Activated CD4-positive, alpha-beta T cell treated with anti-CD3 and anti-CD28 coated beads for 48 hours (primary cell): ENCODE data around the gene PLEKHG4B.
"Not testable (repeated sequence)": the region's sequence is repeated elsewhere in the genome, so short reads cannot be mapped to it uniquely, and the experiment has no call there.

Experiments used
- DNase-seq: peaks from one replicate; pipeline ENCODE4 v3.0.0-alpha.2; 2020

PLEKHG4B gene

DNA sequence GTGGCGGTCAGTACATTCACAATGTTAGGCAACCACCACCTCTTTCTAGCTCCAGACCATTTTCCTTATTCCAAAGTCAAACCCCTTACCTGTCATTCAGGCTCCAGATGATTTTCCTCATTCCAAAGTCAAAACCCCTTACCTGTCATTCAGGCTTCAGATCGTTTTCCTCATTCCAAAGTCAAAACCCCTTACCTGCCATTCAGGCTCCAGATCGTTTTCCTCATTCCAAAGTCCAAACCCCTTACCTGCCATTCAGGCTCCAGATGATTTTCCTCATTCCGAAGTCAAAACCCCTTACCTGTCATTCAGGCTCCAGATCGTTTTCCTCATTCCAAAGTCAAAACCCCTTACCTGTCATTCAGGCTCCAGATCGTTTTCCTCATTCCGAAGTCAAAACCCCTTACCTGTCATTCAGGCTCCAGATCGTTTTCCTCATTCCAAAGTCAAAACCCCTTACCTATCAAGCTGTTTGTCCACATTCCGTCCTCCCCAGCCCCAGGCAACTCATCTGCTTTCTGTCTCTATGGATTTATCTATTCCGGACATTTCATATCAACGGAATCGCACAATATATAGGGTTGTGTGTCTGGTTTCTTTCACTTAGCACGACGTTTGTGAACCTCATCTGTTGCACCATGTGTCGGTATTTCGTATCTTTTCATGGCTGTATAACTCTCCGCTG, 5.2 kb downstream of the PLEKHG4B start:
- no peak for DNase-seq

DNA sequence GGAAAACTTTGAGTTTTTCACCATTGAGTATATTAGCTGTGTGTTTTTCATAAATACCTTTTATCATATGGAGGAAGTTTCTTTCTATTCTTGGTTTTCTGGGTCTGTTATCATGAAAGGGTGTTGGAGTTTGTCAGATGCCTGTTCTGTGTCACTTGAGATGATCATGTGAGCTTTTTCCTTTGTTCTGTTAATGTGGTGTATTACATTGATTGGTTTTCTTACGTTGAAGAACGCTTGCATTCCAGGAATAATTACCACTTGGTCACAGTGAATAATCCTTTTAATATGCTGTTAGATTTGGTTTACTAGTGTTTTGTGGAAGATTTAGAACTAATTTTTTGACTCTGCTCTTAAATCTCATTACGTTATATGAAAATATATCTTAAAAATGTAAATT, 7.8 kb downstream of the PLEKHG4B start:
- no peak for DNase-seq

DNA sequence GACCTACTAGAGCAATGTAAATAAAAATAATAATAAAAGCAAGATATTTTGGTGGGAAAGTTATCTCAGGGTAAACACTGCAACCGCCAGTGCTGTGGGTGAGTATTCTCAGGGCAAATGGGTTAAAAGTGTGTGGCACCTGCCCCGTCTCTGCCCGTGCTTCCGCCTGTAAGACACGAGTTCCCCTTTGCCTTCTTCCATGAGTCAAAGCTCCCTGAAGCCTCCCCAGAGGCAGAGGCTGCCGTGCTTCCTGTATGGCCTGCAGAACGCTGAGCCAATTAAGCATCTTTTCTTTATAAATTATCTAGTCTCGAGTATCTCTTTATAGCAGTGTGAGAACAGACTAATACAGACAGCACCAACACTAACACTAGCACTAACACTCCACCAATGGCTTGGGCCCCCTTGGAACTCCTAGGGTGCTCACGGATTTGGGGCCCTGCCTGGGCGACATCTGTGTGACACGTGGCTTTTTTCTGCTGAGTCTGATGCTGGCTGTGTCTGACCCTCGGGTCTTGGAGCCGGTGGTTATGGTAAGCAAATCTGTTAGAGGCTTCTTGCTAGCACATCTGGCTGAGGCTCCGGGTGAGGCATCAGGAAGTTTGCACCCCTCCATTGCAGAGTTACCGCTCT, 10.6 kb downstream of the PLEKHG4B start:
- no peak for DNase-seq

DNA sequence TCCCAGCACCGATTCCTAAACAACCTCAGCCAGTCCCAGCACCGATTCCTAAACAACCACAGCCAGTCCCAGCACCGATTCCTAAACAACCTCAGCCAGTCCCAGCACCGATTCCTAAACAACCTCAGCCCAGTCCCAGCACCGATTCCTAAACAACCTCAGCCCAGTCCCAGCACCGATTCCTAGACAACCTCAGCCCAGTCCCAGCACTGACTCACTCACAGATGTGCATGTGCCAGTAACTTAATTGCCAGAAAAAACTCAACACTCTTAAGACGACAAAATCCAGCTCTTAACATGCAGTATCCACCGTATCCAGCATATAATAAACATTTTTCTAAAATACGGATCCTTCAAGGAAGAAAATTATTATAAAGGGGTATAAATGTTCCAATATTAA, 12.1 kb downstream of the PLEKHG4B start:
- not testable (repeated sequence) for DNase-seq

DNA sequence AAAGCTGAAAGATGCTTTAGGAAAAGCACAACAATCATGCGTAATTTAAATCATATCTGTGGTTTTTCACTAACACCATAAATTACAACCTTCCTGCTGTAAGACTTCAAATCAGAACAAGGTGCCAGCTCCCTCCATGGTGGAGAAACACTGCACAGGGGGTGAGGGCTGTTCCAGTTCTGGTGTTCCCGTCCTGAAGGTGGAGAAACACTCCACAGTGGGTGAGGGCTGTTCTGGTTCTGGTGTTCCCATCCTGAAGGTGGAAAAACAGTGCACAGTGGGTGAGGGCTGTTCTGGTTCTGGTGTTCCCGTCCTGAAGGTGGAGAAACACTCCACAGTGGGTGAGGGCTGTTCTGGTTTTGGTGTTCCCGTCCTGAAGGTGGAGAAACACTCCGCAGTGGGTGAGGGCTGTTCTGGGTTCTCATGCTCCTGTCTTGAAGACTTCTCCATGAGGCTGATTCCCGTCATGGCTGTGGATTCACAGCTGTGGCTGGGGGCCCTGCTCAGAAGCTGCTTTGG, 12.9 kb downstream of the PLEKHG4B start:
- no peak for DNase-seq

DNA sequence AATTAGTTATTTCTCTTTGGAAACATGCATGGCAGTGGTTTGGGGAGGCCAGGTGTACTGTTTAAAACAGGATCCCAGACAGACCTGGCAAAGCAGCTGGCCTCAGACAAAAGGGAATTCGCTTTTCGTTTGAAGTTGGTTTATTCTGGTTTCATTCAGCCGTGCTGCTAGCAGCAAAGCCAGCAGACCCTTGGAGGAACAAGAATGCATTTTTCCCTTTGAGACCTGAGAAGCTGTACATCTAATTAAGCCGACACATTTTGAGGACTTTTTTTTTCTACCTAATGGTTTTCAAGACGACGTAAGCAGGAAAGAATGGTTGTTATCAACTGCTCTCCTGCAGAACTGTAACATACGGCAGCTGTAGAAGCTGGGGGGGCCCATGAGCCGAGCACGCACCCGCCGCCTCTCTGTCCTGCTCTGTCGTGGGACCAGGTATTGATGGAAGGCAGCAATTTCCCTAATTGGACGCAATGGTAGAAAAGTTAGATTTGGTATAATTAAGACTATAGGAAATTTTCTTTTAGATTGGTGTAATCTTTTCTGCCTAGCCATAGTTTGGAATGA, 13.6 kb downstream of the PLEKHG4B start:
- DNase-seq: no peak

DNA sequence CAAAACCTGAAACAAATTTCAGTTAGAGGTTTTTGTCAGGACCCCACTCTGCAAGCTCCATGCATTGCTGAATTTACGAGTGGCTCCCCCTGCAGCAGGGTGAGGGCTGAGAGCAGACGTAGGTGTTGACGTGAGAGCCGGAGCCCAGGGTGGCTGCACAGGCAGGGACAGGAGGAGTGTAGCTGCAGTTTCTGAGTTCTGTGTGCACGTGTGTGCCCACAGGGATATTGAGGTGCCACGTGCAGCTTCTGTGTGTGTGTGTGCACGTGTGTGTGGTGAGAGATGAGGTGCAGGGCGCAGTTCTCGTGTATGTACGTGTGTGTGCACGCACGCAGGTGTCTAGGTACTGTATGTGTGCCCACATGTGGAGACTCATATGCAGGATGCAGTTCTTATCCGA, 14.6 kb downstream of the PLEKHG4B start:
- DNase-seq: no peak

DNA sequence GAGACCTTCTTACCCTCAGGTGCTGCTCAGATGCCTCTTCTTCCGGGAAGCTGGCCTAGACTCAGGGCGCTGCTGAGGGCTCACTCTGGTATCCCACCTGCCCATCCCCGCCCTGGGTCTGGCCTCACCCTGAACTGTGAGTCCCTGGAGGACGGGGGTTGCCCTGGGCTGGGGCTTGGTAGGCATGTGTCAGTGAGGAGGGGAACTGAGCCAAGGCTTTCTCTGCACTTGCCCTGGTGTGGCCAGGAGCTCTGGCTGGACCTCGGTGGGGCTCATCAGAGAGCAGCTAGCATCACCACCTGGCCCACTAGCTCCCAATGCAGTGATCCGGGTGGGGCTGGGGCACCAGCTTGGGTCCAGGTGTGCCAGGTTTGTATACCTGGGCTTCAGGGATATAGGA, 15.6 kb downstream of the PLEKHG4B start:
- no peak for DNase-seq

DNA sequence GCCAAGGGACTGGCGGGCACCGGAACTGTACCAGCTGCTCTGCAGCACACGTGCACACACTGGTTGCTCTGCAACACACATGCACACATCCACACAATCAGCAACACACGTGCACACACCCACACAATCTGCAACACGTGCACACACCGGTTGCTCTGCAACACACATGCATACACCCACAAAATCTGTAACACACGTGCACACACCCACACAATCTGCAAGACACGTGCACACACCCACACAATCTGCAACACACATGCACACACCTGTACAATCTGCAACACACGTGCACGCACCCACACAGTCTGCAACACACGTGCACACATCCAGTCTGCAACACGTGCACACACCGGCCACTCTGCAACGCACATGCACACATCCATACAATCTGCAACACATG, 17.9 kb downstream of the PLEKHG4B start:
- no peak for DNase-seq

DNA sequence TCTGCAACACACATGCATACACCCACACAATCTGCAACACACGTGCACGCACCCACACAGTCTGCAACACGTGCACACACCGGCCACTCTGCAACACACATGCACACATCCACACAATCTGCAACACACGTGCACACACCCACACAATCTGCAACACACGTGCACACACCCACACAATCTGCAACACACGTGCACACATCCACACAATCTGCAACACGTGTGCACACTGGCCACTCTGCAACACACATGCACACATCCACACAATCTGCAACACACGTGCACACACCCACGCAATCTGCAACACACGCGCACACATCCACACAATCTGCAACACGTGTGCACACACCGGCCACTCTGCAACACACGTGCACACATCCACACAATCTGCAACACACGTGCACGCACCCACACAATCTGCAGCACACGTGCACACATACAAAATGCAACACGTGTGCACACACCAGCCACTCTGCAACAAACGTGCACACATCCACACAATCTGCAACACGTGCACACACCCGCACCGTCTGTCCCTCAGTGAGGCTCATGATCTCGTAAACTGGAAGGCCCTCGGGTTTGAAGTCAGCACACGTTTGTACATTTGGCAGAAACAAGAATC, 18.4 kb downstream of the PLEKHG4B start:
- DNase-seq: no peak

DNA sequence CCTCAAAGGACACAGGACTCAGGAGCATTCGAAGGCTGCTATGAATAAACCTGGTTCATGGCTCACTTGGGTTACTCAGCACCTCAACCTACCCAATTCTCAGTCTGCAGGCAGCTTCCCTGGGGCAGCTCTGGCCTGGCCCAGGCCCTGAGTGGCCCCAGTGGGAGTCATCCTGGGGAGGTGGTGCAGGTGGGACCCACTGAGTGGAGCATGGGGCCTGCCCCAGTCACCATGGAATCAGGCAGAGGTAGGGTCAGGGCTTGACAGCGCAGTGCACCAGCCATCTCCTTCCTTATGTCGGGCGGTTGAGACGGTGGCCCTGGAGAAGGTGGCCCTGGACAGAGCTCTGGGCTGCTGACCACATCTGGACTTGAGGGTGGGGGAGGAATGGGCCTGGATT, 19.2 kb downstream of the PLEKHG4B start:
- no peak for DNase-seq

DNA sequence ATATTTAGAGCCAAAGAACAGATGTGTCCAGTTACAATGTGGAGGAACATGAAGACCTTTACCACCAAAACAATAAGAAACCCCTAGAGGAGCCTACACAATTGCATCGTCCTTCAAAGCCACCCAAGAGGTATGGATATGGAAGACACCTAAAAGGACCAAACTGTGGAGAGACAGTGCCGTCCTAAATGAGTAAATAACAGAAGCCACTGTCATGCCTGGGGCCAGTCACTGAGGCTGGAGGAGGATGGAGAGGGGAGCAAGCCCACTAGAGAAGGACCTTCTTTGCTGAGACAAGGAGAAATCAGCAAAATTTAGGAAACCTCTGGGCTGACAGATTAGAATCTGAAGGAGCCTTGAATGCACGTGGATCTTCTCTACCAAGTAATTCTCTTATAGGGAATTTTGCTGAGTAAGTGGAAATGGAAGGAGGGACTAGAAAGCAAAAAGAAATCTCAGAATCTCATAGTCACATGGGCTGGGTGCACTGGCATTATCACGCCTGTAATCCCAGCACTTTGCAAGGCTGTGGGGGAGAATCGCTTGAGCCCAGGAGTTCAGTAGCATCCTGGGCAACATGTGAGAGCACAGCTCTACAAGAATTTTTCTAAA, 27.6 kb downstream of the PLEKHG4B start:
- DNase-seq: no peak

DNA sequence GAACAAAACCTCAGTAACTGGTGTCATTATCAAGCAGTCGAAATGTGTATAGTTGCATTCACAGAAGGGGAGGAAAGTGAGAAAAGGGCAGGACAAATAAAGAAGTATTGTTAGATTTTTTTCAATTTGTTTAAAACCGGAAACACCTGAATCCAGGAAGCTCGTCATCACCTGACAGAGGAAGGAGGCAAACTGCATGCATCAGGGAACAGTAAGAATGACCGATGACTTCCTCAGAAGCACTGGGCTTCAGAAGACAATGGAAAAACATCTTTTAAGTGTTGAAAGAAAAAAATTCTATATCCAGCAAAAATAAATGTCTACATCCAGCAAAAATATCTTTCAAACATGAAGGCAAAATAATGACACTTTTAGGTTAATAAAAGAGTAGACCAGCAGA, 29.5 kb downstream of the PLEKHG4B start:
- no peak for DNase-seq

DNA sequence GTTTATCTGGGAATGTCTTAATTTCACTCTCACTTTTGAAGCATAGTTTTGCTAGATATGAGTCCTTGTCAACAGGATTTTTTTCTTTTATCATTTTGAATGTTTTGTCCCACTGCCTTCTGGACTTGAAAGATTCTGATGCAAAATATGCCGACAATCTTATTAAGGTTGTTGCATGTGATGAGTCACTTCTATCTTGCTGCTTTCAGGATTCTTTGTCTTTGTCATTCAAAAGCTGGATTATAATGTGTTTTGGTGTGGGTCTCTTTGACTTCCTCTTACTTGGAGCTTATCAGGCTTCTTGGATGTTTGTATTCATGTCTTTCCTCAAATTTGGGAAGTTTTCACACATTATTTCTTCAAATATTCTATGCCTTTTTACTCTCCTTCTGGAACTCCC, 33.8 kb downstream of the PLEKHG4B start:
- DNase-seq: no peak

DNA sequence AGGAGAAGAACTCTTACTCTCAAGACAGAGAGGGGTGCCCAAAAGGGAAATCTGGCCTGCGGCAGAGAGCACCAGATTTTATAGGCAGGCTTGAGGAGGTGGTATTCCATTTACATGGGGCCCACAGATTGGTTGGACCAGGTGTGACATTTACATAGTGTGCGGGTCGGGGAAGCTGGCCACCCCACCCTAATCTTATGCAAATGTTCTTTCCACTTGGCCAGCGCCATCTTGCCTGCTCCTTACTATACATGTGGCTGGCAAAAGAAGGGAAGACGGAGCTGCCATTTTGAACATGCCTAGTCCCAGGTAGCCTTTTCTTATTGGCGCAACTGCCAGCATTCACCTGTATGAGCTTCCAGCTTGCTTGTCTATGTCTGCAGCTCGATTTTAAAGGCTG, 34.8 kb downstream of the PLEKHG4B start:
- no peak for DNase-seq

DNA sequence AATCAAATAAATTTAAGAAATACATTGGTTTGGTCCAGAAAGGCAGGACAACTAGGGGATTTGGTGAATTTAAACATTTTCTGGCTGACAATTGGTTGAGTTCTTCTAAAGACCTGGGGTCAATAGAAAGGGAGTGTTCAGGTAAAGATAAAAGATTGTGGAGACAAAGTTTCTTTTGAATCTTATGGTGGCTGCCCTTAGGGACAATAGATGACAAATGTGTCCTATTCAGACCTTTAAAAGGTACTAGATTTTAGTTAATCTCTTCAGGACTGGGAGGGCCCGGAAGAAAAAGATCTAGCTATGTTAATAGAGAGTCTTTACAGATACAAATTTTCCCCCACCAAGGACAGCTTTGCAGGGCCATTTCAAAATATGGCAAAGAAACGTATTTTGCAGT, 35.9 kb downstream of the PLEKHG4B start:
- DNase-seq: no peak

DNA sequence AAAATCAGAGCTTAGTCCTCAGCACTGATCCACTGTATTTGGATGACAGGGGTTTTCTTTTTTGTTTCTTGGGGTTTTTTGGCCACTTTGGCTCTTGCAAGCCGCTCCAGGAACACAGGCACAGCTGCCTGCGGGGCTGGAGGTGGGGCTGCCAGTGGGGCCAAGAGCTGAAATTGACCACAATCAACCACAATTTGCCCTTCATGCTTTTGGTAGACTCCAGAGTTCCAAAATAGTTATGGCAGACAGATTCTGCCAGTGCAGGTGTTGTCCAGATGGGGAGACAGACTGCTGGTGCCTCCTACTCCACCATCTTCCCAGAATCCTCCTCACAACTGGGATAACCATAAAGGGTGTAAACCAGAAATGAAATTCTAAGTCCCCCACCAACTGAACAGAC, 36.5 kb downstream of the PLEKHG4B start:
- no peak for DNase-seq

DNA sequence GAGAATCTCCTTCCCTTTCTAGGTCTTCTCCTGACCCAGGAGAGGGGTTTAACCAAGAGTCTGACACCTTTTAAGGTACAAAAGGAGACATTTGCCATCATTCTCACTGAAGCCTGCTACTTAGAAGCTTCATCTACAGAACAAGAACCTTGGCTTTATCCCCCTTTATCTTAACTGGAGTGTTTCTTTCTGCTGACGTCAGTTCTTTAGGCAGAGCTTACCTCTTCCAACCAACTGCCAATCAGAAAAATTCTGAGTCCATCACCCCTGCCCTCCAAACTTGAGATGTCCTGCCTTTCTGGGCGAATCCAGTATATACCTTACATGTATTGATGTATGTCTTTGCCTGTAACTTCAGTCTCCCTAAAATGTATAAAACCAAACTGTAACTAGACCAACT, 37.2 kb downstream of the PLEKHG4B start:
- no peak for DNase-seq

DNA sequence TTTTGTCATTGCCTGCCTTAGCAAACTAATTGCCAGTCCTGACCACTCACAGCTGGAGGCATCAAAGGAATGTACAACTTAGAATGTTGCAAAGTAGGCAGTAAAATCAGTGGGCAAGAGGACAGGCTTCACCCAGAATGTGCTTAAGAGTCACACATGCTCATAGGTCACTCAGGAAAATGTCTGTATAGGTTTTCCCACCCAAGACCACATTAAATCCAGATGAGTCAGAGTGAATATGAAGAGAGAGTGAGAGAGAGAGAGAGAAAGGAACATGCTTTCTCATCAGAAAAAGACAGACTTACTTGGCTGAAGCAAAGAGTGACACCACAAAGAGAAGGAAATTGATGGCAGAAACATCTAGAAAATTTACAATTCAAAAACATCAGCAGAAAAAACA, 37.9 kb downstream of the PLEKHG4B start:
- no peak for DNase-seq

DNA sequence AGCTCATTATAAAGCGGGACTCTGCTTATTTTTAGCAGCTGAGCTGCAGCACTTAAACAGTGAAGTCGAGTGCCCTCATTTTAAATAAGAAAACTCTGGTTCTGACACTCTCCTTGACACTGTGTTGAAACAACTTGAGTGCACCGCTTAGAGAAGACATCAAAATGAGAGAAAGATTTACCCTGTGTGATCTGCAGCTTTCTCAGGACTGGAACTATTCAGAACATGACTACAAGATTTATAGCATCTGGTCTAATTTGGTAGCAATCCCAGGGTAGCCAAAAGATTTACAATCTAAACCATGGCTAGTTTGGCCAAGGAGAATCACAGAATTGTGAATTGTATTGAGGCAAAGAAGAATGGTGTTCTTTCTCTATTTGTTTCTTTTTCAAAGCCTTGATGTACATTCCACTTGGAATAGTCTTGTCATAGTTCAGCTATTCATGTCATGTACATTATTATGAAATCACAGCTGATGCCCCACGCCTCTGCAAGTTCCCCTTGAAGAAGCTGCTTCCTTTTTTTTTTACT, 38.7 kb downstream of the PLEKHG4B start:
- no peak for DNase-seq

DNA sequence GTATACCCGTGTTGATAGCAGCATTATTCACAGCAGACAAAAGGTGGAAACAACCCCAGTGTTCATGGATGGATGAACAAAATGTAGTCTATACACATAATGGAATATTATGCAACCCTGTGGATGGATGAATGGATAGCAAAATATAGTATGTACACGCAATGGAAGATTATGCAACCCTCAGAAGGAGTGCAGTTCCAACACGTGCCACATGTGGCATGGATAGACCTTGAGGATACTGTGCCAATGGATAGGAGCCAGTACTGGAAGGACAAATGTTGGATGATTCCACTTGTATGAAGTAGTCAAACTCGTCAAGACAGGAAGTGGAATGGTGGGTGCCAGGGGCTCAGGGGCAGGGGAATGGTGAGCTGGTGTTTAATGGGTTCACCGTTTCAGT, 44.9 kb downstream of the PLEKHG4B start:
- no peak for DNase-seq

DNA sequence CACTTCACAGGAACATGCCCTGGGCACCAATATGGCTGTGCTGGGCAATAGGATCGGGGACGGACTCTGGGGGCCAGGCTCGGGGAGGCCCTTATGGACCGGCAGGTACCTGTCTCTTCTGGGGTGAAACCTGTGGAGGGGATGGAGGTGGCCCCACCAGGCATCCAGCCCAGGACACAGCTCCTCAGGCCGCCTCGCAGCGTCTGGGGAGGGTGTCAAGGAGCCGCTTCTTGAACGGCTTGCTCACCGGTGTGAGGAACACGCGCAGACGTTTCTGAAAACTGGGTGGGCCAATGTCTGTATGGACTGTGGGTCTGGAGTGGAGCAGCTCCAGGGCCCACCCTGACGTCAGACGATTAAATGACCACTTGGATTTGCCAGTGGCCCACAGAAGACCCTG, 45.8 kb downstream of the PLEKHG4B start:
- no peak for DNase-seq

DNA sequence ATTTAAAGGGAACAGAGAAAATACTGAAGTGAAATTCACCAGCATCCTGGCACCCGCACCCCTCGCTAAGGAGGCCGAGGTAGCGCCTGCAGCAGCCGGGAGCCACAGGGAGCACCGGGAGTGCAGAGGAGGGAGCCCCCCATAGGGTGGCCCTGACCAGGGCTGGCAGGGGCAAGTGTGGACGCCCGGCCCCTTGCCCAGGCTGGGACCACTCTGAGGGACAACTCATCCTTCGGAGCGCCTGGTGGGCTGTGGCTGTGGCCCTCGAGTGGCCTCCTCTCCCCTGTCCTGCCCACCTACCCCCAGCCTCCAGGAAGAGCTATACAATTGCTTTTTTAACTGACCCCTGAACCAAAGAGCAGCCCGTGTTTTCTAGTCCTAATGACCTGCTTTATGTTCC, 47.0 kb downstream of the PLEKHG4B start:
- no peak for DNase-seq
